Activated gamma-delta T cell (primary cell): Measurements from ENCODE around the gene ERP27.

ENCODE experiments used
- DNase-seq: peaks from one replicate; lab custom pipeline; 2025; lab: John Stamatoyannopoulos, UW

The ERP27 gene

GRCh38 chr12:14959916-14960496 lies 21.7 kb upstream of the ERP27 start:
- DNase-seq = no peak

GRCh38 chr12:14959463-14959862 lies 21.1 kb upstream of the ERP27 start:
- DNase-seq = no peak

GRCh38 chr12:14959126-14959440 lies 20.7 kb upstream of the ERP27 start:
- no peak for DNase-seq

GRCh38 chr12:14958361-14959125 lies 20.2 kb upstream of the ERP27 start:
- DNase-seq = no peak

GRCh38 chr12:14957551-14958168 lies 19.3 kb upstream of the ERP27 start:
- no peak for DNase-seq

GRCh38 chr12:14956905-14957304 lies 18.6 kb upstream of the ERP27 start:
- DNase-seq = no peak

- DNase-seq = no peak
These were observed 17.9 kb upstream of the ERP27 start for GRCh38 chr12:14956024-14956891.

- DNase-seq = no peak
These were observed 15.9 kb upstream of the ERP27 start for GRCh38 chr12:14954269-14954668.

GRCh38 chr12:14953752-14954151 lies 15.4 kb upstream of the ERP27 start:
- DNase-seq = no peak

- no peak for DNase-seq
These were observed 14.1 kb upstream of the ERP27 start for GRCh38 chr12:14952299-14952921.

- no peak for DNase-seq
These were observed 13.5 kb upstream of the ERP27 start for GRCh38 chr12:14951851-14952250.

- DNase-seq = no peak
These were observed 12.8 kb upstream of the ERP27 start for GRCh38 chr12:14950982-14951746.

- DNase-seq = no peak
These were observed 12.1 kb upstream of the ERP27 start for GRCh38 chr12:14950421-14950820.

- DNase-seq = no peak
These were observed 11.3 kb upstream of the ERP27 start for GRCh38 chr12:14949631-14950030.

- DNase-seq = no peak
These were observed 10.3 kb upstream of the ERP27 start for GRCh38 chr12:14948672-14949071.

- no peak for DNase-seq
These were observed 8.5 kb upstream of the ERP27 start for GRCh38 chr12:14946861-14947260.

GRCh38 chr12:14946162-14946561 lies 7.8 kb upstream of the ERP27 start:
- DNase-seq = no peak

GRCh38 chr12:14942196-14942931 lies 4.0 kb upstream of the ERP27 start:
- no peak for DNase-seq

- DNase-seq = no peak
These were observed 3.0 kb upstream of the ERP27 start for GRCh38 chr12:14941369-14941768.

GRCh38 chr12:14937689-14938088 lies 648 bp downstream of the ERP27 start:
- no peak for DNase-seq

- no peak for DNase-seq
These were observed 1.3 kb downstream of the ERP27 start for GRCh38 chr12:14937014-14937413.
